Mucosa of descending colon (tissue), 3 donors: ENCODE results near the gene NRN1L. TPM values are rescaled to one million over a fixed set of nuclear protein-coding genes. Genes with fewer than 3 reads are reported as not detected.

ENCODE experiments used
- ATAC-seq: fragments of 200-7000 bp; cut with Tn5 transposase; one replicate; pipeline ENCODE4 v1.9.1; 2020; ENCODE audit warnings: mild to moderate bottlenecking, moderate library complexity
- DNase-seq, 3 donors: peaks; one replicate each; pipeline ENCODE4 v3.0.0-alpha.2; 2020
- H3K36me3 ChIP-seq: fragments of 200-600 bp; one replicate; pipeline ENCODE4 v1.8.0; 2021; ENCODE audit warnings: low read depth, mild to moderate bottlenecking
- H3K4me1 ChIP-seq: fragments of 200-600 bp; one replicate; pipeline ENCODE4 v1.8.0; 2021; ENCODE audit warnings: low read depth, mild to moderate bottlenecking
- H3K4me3 ChIP-seq: fragments of 200-600 bp; one replicate; pipeline ENCODE4 v1.8.0; 2021; ENCODE audit warnings: mild to moderate bottlenecking
- H3K9me3 ChIP-seq: fragments of 200-600 bp; one replicate; pipeline ENCODE4 v1.8.0; 2021; ENCODE audit warnings: mild to moderate bottlenecking
- CTCF ChIP-seq: fragments of 200-600 bp; IDR thresholded peaks from one replicate; pipeline ENCODE4 v1.8.0; 2022; ENCODE audit warnings: antibody characterized with exemption, mild to moderate bottlenecking
- intact Hi-C, 2 donors: fragments of 100-400 bp; cut with DNase I in 1 of 2; cut with micrococcal nuclease in 1 of 2; formaldehyde crosslinking; loops; one replicate each; pipeline versions ENCODE4 v1.11.0 to v1.11.1; 2022; cut with DNase I, micrococcal nuclease
- total RNA-seq, 3 donors: library from RNA; stranded (reverse); fragmentation: NEBNext Ultra II Directional in 2 of 3; extraction: Animal tissue kit (Norgen Biotek cat#: 25700) in 2 of 3; gene quantifications; one replicate each; pipeline versions ENCODE4 v1.2.1 to v1.2.4, GENCODE V29; 2021 to 2023
- donor health status: DM: no; HTN: no; CAD: no; lungs with moderate emphysema.
- donor health status: DM: no; HTN: no; CAD: no.
- donor health status: DM: no; HTN: yes; CAD: no.

The NRN1L gene
- total RNA-seq, 3 donors from 2014 or later = 0.49 to 0.99 TPM; not detected in 1

GRCh38 chr16:67917140-67917851, 32.6 kb downstream of the NRN1L start:
- no peak for TF ChIP-seq CTCF
- DNase-seq (no peak), ATAC-seq (no peak)
- H3K36me3 ChIP-seq = no peaks in the 10 kb centered on the region
- no peaks in the 10 kb centered on the region for H3K9me3 ChIP-seq
- no peaks in the 10 kb centered on the region for H3K4me1 ChIP-seq
- H3K4me3 ChIP-seq = no peak overlapping the region
- intact Hi-C loops = no loop called here

- peak; percentile 24 for ATAC-seq
- Histone ChIP-seq H3K4me3 (no peak overlapping the region), H3K4me1 (no peaks in the 10 kb centered on the region), H3K9me3 (no peaks in the 10 kb centered on the region), H3K36me3 (no peaks in the 10 kb centered on the region)
- DNase-seq = no peak
- intact Hi-C loops = no loop called here
- no peak for TF ChIP-seq CTCF
These were observed 33.2 kb downstream of the NRN1L start for GRCh38 chr16:67917852-67918236.

GRCh38 chr16:67919622-67920221, 35.0 kb downstream of the NRN1L start:
- no peaks in the 10 kb centered on the region for H3K9me3 ChIP-seq
- intact Hi-C loops = loop anchor here in 1 of 2 donors (10.0 kb wide), 1 partner anchor 105 kb away; no protein-coding TSS in a partner anchor
- H3K4me3 ChIP-seq = no peak overlapping the region
- H3K36me3 ChIP-seq = no peaks in the 10 kb centered on the region
- no peak for TF ChIP-seq CTCF
- DNase-seq (no peak), ATAC-seq (no peak)
- no peaks in the 10 kb centered on the region for H3K4me1 ChIP-seq

- Histone ChIP-seq H3K4me1 (no peaks in the 10 kb centered on the region), H3K36me3 (no peaks in the 10 kb centered on the region), H3K4me3 (no peak overlapping the region), H3K9me3 (no peaks in the 10 kb centered on the region)
- no peak for ATAC-seq
- TF ChIP-seq CTCF = no peak
- no peak for DNase-seq
- intact Hi-C loops = loop anchor here in 1 of 2 donors (10.0 kb wide), 1 partner anchor 107 kb away; no protein-coding TSS in a partner anchor
These were observed 37.5 kb downstream of the NRN1L start for GRCh38 chr16:67922221-67922620.

- TF ChIP-seq CTCF = no peak
- ATAC-seq (no peak), DNase-seq (no peak)
- H3K9me3 ChIP-seq = no peaks in the 10 kb centered on the region
- H3K4me3 ChIP-seq = no peak overlapping the region
- intact Hi-C loops = loop anchor here in 1 of 2 donors (10.0 kb wide), 1 partner anchor 108 kb away; no protein-coding TSS in a partner anchor
- peaks cover 5% of the 10 kb centered on the region for H3K36me3 ChIP-seq
- no peaks in the 10 kb centered on the region for H3K4me1 ChIP-seq
These were observed 38.1 kb downstream of the NRN1L start for GRCh38 chr16:67922740-67923139.
